Measurements from ENCODE around the gene SEC14L5. TPM values are rescaled to one million over a fixed set of nuclear protein-coding genes. Genes with fewer than 3 reads are reported as not detected.

The SEC14L5 gene
- total RNA-seq, 1 experiment from 2014 or later = 0.27 TPM

DNA sequence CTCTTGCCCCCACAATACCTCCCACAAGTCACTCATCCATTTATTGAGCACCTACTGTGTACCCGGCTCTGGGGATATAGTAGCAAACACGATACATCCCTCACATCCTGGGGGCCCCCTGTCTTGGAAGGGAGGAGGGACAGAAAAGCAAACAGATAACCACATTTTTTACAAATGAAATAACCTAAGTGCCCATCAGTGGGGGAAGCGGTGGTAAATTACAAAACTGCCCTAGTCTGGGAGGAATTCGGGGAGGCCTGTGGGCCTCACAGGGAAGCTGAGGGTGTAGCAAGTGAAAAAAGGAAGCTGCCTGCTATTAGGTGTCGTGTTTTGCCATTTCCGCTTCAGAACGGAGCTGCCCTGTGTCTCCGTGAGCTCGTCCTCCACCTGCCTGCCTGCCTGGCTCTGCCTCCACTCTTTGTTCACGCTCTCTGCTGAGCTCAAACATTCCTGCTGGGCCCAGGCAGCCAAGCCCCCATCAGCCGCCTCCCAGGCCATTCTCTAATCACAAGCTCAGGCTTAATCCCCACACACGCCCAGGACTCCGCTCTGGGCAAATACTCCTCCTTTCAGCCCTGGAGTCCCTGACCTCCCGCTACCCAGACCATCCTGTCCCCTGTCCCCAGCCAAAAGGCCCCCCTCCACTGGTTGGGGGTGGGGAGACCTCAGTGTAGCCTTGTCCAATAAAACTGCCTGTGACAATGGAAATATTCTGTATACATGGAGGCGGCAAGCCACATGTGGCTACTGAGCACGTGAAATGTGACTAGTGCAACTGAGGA, 10.2 kb upstream of the SEC14L5 start:
- no peaks in the 10 kb centered on the region for H3K9me3 ChIP-seq (ENCODE audit: control insufficient read depth in 1 of 2, insufficient read depth in 1 of 2, low read depth in 1 of 2, low read length in 2 of 2)
- CTCF ChIA-PET = interaction anchor here (1.3 kb wide), 1 partner anchor 9 kb away, joined by 4 read pairs; no protein-coding TSS in a partner anchor
- H3K9ac ChIP-seq (ENCODE audit: low read length) = no peak overlapping the region
- H4K20me1 ChIP-seq (ENCODE audit: insufficient read depth) = no peaks in the 10 kb centered on the region
- no peak for ATAC-seq
- no peaks in the 10 kb centered on the region for H3K9me2 ChIP-seq (ENCODE audit: insufficient read depth)
- H3K4me2 ChIP-seq (ENCODE audit: low read length) = no peak overlapping the region
- DNase-seq (ENCODE audit: low read depth, low spot score) = no peak
- no peaks in the 10 kb centered on the region for H3K36me3 ChIP-seq (ENCODE audit: control insufficient read depth in 1 of 2, insufficient read depth in 2 of 2, low read length in 2 of 2)
- intact Hi-C loops (cut with micrococcal nuclease) = loop anchor here (5.0 kb wide), 1 partner anchor 181 kb away; the partner anchor contains the start of gene ZNF500
- no peak overlapping the region for H2AFZ ChIP-seq (ENCODE audit: low read depth, low read length, poor library complexity, severe bottlenecking)
- TF ChIP-seq FOSL1 (IDR thresholded peaks at IDR 0.05; ENCODE audit: low read depth) = no peak
- TF ChIP-seq, protein P1, sequence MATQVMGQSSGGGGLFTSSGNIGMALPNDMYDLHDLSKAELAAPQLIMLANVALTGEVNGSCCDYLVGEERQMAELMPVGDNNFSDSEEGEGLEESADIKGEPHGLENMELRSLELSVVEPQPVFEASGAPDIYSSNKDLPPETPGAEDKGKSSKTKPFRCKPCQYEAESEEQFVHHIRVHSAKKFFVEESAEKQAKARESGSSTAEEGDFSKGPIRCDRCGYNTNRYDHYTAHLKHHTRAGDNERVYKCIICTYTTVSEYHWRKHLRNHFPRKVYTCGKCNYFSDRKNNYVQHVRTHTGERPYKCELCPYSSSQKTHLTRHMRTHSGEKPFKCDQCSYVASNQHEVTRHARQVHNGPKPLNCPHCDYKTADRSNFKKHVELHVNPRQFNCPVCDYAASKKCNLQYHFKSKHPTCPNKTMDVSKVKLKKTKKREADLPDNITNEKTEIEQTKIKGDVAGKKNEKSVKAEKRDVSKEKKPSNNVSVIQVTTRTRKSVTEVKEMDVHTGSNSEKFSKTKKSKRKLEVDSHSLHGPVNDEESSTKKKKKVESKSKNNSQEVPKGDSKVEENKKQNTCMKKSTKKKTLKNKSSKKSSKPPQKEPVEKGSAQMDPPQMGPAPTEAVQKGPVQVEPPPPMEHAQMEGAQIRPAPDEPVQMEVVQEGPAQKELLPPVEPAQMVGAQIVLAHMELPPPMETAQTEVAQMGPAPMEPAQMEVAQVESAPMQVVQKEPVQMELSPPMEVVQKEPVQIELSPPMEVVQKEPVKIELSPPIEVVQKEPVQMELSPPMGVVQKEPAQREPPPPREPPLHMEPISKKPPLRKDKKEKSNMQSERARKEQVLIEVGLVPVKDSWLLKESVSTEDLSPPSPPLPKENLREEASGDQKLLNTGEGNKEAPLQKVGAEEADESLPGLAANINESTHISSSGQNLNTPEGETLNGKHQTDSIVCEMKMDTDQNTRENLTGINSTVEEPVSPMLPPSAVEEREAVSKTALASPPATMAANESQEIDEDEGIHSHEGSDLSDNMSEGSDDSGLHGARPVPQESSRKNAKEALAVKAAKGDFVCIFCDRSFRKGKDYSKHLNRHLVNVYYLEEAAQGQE (IDR thresholded peaks at IDR 0.05; ENCODE audit: low read depth) = no peak
- TF ChIP-seq, protein P2, sequence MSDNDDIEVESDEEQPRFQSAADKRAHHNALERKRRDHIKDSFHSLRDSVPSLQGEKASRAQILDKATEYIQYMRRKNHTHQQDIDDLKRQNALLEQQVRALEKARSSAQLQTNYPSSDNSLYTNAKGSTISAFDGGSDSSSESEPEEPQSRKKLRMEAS (IDR thresholded peaks at IDR 0.05) = no peak
- no peak for TF ChIP-seq ZFX (IDR thresholded peaks at IDR 0.05)
- TF ChIP-seq CBX3 (IDR thresholded peaks at IDR 0.05; ENCODE audit: low read depth) = no peak
- no peak for TF ChIP-seq EGR1 (IDR thresholded peaks at IDR 0.05; ENCODE audit: low read depth)
- TF ChIP-seq RAD21 (IDR thresholded peaks at IDR 0.05; ENCODE audit: low read depth) = no peak
- TF ChIP-seq SRF (IDR thresholded peaks at IDR 0.05; ENCODE audit: low read depth) = no peak
- TF ChIP-seq POLR2A (IDR thresholded peaks at IDR 0.05; ENCODE audit: borderline replicate concordance, extremely low read depth, insufficient read depth, insufficient read length) = no peak
- TF ChIP-seq, protein P3, sequence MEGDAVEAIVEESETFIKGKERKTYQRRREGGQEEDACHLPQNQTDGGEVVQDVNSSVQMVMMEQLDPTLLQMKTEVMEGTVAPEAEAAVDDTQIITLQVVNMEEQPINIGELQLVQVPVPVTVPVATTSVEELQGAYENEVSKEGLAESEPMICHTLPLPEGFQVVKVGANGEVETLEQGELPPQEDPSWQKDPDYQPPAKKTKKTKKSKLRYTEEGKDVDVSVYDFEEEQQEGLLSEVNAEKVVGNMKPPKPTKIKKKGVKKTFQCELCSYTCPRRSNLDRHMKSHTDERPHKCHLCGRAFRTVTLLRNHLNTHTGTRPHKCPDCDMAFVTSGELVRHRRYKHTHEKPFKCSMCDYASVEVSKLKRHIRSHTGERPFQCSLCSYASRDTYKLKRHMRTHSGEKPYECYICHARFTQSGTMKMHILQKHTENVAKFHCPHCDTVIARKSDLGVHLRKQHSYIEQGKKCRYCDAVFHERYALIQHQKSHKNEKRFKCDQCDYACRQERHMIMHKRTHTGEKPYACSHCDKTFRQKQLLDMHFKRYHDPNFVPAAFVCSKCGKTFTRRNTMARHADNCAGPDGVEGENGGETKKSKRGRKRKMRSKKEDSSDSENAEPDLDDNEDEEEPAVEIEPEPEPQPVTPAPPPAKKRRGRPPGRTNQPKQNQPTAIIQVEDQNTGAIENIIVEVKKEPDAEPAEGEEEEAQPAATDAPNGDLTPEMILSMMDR (IDR thresholded peaks at IDR 0.05 in 2 of 3, conservative IDR thresholded peaks at IDR 0.05 in 1 of 3; ENCODE audit: borderline replicate concordance in 1 of 3, insufficient read depth in 1 of 3, low read depth in 2 of 3, low read length in 2 of 3) = no peak
- TF ChIP-seq EZH2 (IDR thresholded peaks at IDR 0.05) = no peak
- TF ChIP-seq, protein P4, sequence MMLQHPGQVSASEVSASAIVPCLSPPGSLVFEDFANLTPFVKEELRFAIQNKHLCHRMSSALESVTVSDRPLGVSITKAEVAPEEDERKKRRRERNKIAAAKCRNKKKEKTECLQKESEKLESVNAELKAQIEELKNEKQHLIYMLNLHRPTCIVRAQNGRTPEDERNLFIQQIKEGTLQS (IDR thresholded peaks at IDR 0.05) = no peak
- TF ChIP-seq SP1 (IDR thresholded peaks at IDR 0.05; ENCODE audit: low read depth) = no peak
- no peak for TF ChIP-seq ZNF274 (IDR thresholded peaks at IDR 0.05; ENCODE audit: low read depth, low read length)
- no peak for TF ChIP-seq POLR2AphosphoS5 (IDR thresholded peaks at IDR 0.05; ENCODE audit: low read depth, low read length)
- no peaks in the 10 kb centered on the region for H3K27me3 ChIP-seq (ENCODE audit: insufficient read depth, low read length)
- no peaks in the 10 kb centered on the region for H3K79me2 ChIP-seq (ENCODE audit: insufficient read depth, low read length)
- POLR2A ChIA-PET = no interaction called here
- BruUV-seq (replicated peaks) = no TSS peak
- peaks cover 36 to 50% of the 10 kb centered on the region in 2 experiments for H3K4me1 ChIP-seq (ENCODE audit: control insufficient read depth in 1 of 2, insufficient read depth in 2 of 2, low read length in 2 of 2)
- RAD21 ChIA-PET (ENCODE audit: low non-redundant PET in 1 of 2, low total read pairs in 2 of 2, uncharacterized antibody in 2 of 2, unreplicated experiment in 2 of 2) = interaction anchor here in 1 of 2 experiments (0.6 kb wide), 1 partner anchor 332 kb away, joined by 5 read pairs; no protein-coding TSS in a partner anchor
- no peak overlapping the region for H3K4me3 ChIP-seq (replicated peaks in 1 of 2; ENCODE audit: low read depth in 1 of 2, low read length in 2 of 2)
- no peak overlapping the region; the same call in 1 of the 2 replicates for H3K27ac ChIP-seq (ENCODE audit: low read depth, low read length)
